Esophagus (tissue), 2 donors: Measurements from ENCODE around the gene TENM4. TPM values are rescaled to one million over a fixed set of nuclear protein-coding genes. Genes with fewer than 3 reads are reported as not detected.

ENCODE experiments used
- H3K27ac ChIP-seq, 2 donors: one replicate each; pipeline ENCODE4 v1.5.1; 2013; ENCODE audit warnings: low read depth in 2 of 2, mild to moderate bottlenecking in 2 of 2, inconsistent platforms in 1 of 2, low read length in 1 of 2, moderate library complexity in 1 of 2
- H3K27me3 ChIP-seq, 2 donors: one replicate each; pipeline ENCODE4 v1.6.1; 2013; ENCODE audit warnings: low read length in 2 of 2, control low read depth in 1 of 2, mild to moderate bottlenecking in 1 of 2; ENCODE audit not compliant: insufficient read depth in 2 of 2, control insufficient read depth in 1 of 2
- H3K36me3 ChIP-seq, 2 donors: one replicate each; pipeline ENCODE4 v1.6.1; 2013; ENCODE audit warnings: low read length in 1 of 2; ENCODE audit not compliant: control insufficient read depth in 2 of 2, insufficient read depth in 2 of 2
- H3K4me1 ChIP-seq, 2 donors: one replicate each; pipeline ENCODE4 v1.6.1; 2013; ENCODE audit warnings: low read length in 1 of 2; ENCODE audit not compliant: control insufficient read depth in 2 of 2, insufficient read depth in 2 of 2
- H3K4me3 ChIP-seq, 2 donors: one replicate each; pipeline ENCODE4 v1.5.1; 2013; ENCODE audit warnings: low read length in 2 of 2, mild to moderate bottlenecking in 2 of 2, low read depth in 1 of 2, moderate library complexity in 1 of 2
- H3K9me3 ChIP-seq, 2 donors: one replicate each; pipeline ENCODE4 v1.6.1; 2013; ENCODE audit warnings: mild to moderate bottlenecking in 2 of 2, low read depth in 1 of 2, low read length in 1 of 2, moderate library complexity in 1 of 2; ENCODE audit not compliant: control insufficient read depth in 2 of 2, insufficient read depth in 1 of 2
- WGBS, 2 donors: extraction: QIAGEN DNeasy Blood & Tissue Kit; methylation state at CpG; one replicate each; pipeline ENCODE4 v1.1.7; 2013; 5-methylcytosine and 5-hydroxymethylcytosine counted together
- polyA plus RNA-seq, 2 donors: library from polyadenylated mRNA; stranded (reverse); fragments of 200-250 nt; gene quantifications; one replicate each; pipeline ENCODE4 v1.2.3, GENCODE V29; 2013
- donor health status: healthy with polysubstance abuse.
- donor health status: Bipolar disorder and iron deficiency.

The TENM4 gene
- polyA plus RNA-seq, 2 donors: 1.3 to 4.1 TPM

GRCh38 chr11:78932757-78933156 is 508.1 kb downstream of the TENM4 start:
- H3K9me3 ChIP-seq: no peaks in the 10 kb centered on the region
- 97% methylated on average over 11 of the region's 11 CpGs for WGBS, 2 donors
- no peaks in the 10 kb centered on the region for H3K36me3 ChIP-seq
- no peaks in the 10 kb centered on the region for H3K4me1 ChIP-seq
- H3K4me3 ChIP-seq: no peak overlapping the region
- H3K27ac ChIP-seq: no peak overlapping the region
- no peaks in the 10 kb centered on the region for H3K27me3 ChIP-seq

- 79 to 81% methylated on average over 4 of the region's 4 CpGs for WGBS, 2 donors
- H3K9me3 ChIP-seq: no peaks in the 10 kb centered on the region
- H3K4me1 ChIP-seq: no peaks in the 10 kb centered on the region
- no peaks in the 10 kb centered on the region for H3K36me3 ChIP-seq
- no peak overlapping the region for H3K4me3 ChIP-seq
- no peaks in the 10 kb centered on the region for H3K27me3 ChIP-seq
- H3K27ac ChIP-seq: no peak overlapping the region
Measured at GRCh38 chr11:78931891-78932290, 508.9 kb downstream of the TENM4 start.

- Histone ChIP-seq H3K36me3 (no peaks in the 10 kb centered on the region), H3K4me1 (no peaks in the 10 kb centered on the region), H3K27me3 (no peaks in the 10 kb centered on the region), H3K9me3 (no peaks in the 10 kb centered on the region), H3K27ac (no peak overlapping the region), H3K4me3 (no peak overlapping the region)
- 72 to 79% methylated on average over 11 of the region's 11 CpGs for WGBS, 2 donors
Measured at GRCh38 chr11:78930810-78931523, 509.9 kb downstream of the TENM4 start.

GRCh38 chr11:78929906-78930220 is 511.0 kb downstream of the TENM4 start:
- no peak overlapping the region for H3K27ac ChIP-seq
- H3K4me3 ChIP-seq: no peak overlapping the region
- H3K4me1 ChIP-seq: no peaks in the 10 kb centered on the region
- H3K36me3 ChIP-seq: no peaks in the 10 kb centered on the region
- H3K27me3 ChIP-seq: no peaks in the 10 kb centered on the region
- 83 to 84% methylated on average over 3 of the region's 3 CpGs for WGBS, 2 donors
- H3K9me3 ChIP-seq: no peaks in the 10 kb centered on the region

- Histone ChIP-seq H3K4me3 (no peak overlapping the region), H3K36me3 (no peaks in the 10 kb centered on the region), H3K9me3 (no peaks in the 10 kb centered on the region), H3K4me1 (no peaks in the 10 kb centered on the region), H3K27me3 (no peaks in the 10 kb centered on the region), H3K27ac (no peak overlapping the region)
- WGBS, 2 donors: 79 to 83% methylated on average over 5 of the region's 5 CpGs
Measured at GRCh38 chr11:78929207-78929905, 511.5 kb downstream of the TENM4 start.

GRCh38 chr11:78927511-78927910 is 513.3 kb downstream of the TENM4 start:
- Histone ChIP-seq H3K27me3 (no peaks in the 10 kb centered on the region), H3K9me3 (no peaks in the 10 kb centered on the region), H3K27ac (no peak overlapping the region), H3K36me3 (no peaks in the 10 kb centered on the region), H3K4me3 (no peak overlapping the region), H3K4me1 (no peaks in the 10 kb centered on the region)
- 83 to 84% methylated on average over 3 of the region's 3 CpGs for WGBS, 2 donors

GRCh38 chr11:78926633-78927338 is 514.0 kb downstream of the TENM4 start:
- WGBS, 2 donors: 58 to 69% methylated on average over 2 of the region's 2 CpGs
- Histone ChIP-seq H3K27ac (no peak overlapping the region), H3K9me3 (no peaks in the 10 kb centered on the region), H3K27me3 (no peaks in the 10 kb centered on the region), H3K4me3 (no peak overlapping the region), H3K36me3 (peaks cover 0 to 2% of the 10 kb centered on the region in 2 donors), H3K4me1 (no peaks in the 10 kb centered on the region)

GRCh38 chr11:78925387-78925786 is 515.4 kb downstream of the TENM4 start:
- no peaks in the 10 kb centered on the region for H3K9me3 ChIP-seq
- no peak overlapping the region for H3K4me3 ChIP-seq
- no peak overlapping the region for H3K27ac ChIP-seq
- 79 to 89% methylated on average over 2 of the region's 2 CpGs for WGBS, 2 donors
- H3K4me1 ChIP-seq: no peaks in the 10 kb centered on the region
- H3K27me3 ChIP-seq: peaks cover 0 to 1% of the 10 kb centered on the region in 2 donors
- peaks cover 0 to 2% of the 10 kb centered on the region in 2 donors for H3K36me3 ChIP-seq

- Histone ChIP-seq H3K4me3 (no peak overlapping the region), H3K4me1 (no peaks in the 10 kb centered on the region), H3K9me3 (no peaks in the 10 kb centered on the region), H3K36me3 (peaks cover 0 to 2% of the 10 kb centered on the region in 2 donors), H3K27me3 (peaks cover 0 to 3% of the 10 kb centered on the region in 2 donors), H3K27ac (no peak overlapping the region)
- WGBS, 2 donors: 91 to 92% methylated on average over 5 of the region's 5 CpGs
Measured at GRCh38 chr11:78922859-78923625, 517.8 kb downstream of the TENM4 start.
